Neural cell (in vitro differentiated cells): Measurements from ENCODE around the gene TMEM87A. TPM values are rescaled to one million over a fixed set of nuclear protein-coding genes. Genes with fewer than 3 reads are reported as not detected.

ENCODE experiments used
- H2AFZ ChIP-seq: fragments of 200-600, 300-800 bp; sonication (generic), shearing (Covaris generic); 2 replicates; pipeline ENCODE4 v1.6.0; 2014; ENCODE audit warnings: low read depth, mild to moderate bottlenecking, antibody characterized with exemption, low read length, moderate library complexity
- H3F3A ChIP-seq: fragments of 200-600 bp; shearing (Covaris generic); 2 replicates; pipeline ENCODE4 v1.6.1; 2016; ENCODE audit warnings: mild to moderate bottlenecking, moderate library complexity, mixed read lengths, antibody characterized with exemption, low read length; ENCODE audit not compliant: insufficient read depth, poor library complexity, severe bottlenecking
- H3K27ac ChIP-seq: fragments of 200-600, 300-800 bp; sonication (generic), shearing (Covaris generic); 2 replicates; pipeline ENCODE4 v1.5.1; 2014; ENCODE audit warnings: mild to moderate bottlenecking, low read length, moderate library complexity
- H3K27me3 ChIP-seq: fragments of 300-800, 200-600 bp; sonication (generic), shearing (Covaris generic); 2 replicates; pipeline ENCODE4 v1.6.0; 2014; ENCODE audit warnings: mild to moderate bottlenecking, low read depth, low read length, moderate library complexity; ENCODE audit not compliant: insufficient read depth
- H3K36me3 ChIP-seq: fragments of 300-800, 200-600 bp; sonication (generic), shearing (Covaris generic); 2 replicates; pipeline ENCODE4 v1.5.1; 2014; ENCODE audit warnings: mild to moderate bottlenecking, antibody characterized with exemption, low read length, moderate library complexity; ENCODE audit not compliant: insufficient read depth
- H3K4me2 ChIP-seq: fragments of 300-800, 200-600 bp; sonication (generic), shearing (Covaris generic); 2 replicates; pipeline ENCODE4 v1.6.0; 2014; ENCODE audit warnings: mild to moderate bottlenecking, low read length
- H3K4me3 ChIP-seq: fragments of 300-800, 200-600 bp; sonication (generic), shearing (Covaris generic); 2 replicates; pipeline ENCODE4 v1.5.1; 2014; ENCODE audit warnings: mild to moderate bottlenecking, low read length, moderate library complexity
- H3K79me2 ChIP-seq: fragments of 200-600 bp; shearing (Covaris generic); replicated peaks from 2 replicates; pipeline ENCODE4 v1.6.0; 2014; ENCODE audit warnings: mild to moderate bottlenecking, low read length, moderate library complexity; ENCODE audit not compliant: insufficient read depth
- H3K9ac ChIP-seq: fragments of 300-800, 200-600 bp; sonication (generic), shearing (Covaris generic); 2 replicates; pipeline ENCODE4 v1.6.1; 2016; ENCODE audit warnings: mild to moderate bottlenecking, low read length, mixed read lengths
- H3K9me2 ChIP-seq: fragments of 200-600 bp; shearing (Covaris generic); 2 replicates; pipeline ENCODE4 v1.6.1; 2016; ENCODE audit warnings: mild to moderate bottlenecking, low read length, mixed read lengths; ENCODE audit not compliant: insufficient read depth
- H3K9me3 ChIP-seq: fragments of 200-600, 300-800 bp; sonication (generic), shearing (Covaris generic); 2 replicates; pipeline ENCODE4 v1.6.1; 2016; ENCODE audit warnings: mild to moderate bottlenecking, mixed run types, low read length, moderate library complexity, mixed read lengths
- H4K20me1 ChIP-seq: fragments of 200-600 bp; shearing (Covaris generic); 2 replicates; pipeline ENCODE4 v1.6.1; 2016; ENCODE audit warnings: mild to moderate bottlenecking, mixed run types; ENCODE audit not compliant: insufficient read depth
- EP300 ChIP-seq: fragments of 450-650 bp; conservative IDR thresholded peaks from 2 replicates; pipeline ENCODE4 v1.6.1; 2014; ENCODE audit warnings: antibody characterized with exemption, mild to moderate bottlenecking, moderate library complexity; ENCODE audit not compliant: poor library complexity, severe bottlenecking
- EZH2 ChIP-seq: fragments of 200-600, 300-800 bp; shearing (Covaris generic), sonication (generic); IDR thresholded peaks from 2 replicates; pipeline ENCODE4 v1.6.1; 2014; ENCODE audit warnings: antibody characterized with exemption, low read length, borderline replicate concordance, mild to moderate bottlenecking; ENCODE audit not compliant: insufficient read depth, poor library complexity, severe bottlenecking
- MXI1 ChIP-seq: fragments of 450-650 bp; conservative IDR thresholded peaks from 2 replicates; pipeline ENCODE4 v1.6.1; 2014; ENCODE audit warnings: antibody characterized with exemption, mild to moderate bottlenecking; ENCODE audit not compliant: poor library complexity, severe bottlenecking
- POLR2AphosphoS5 ChIP-seq: IDR thresholded peaks from 2 replicates; pipeline ENCODE4 v1.6.1; 2012
- RAD21 ChIP-seq: fragments of 450-650 bp; conservative IDR thresholded peaks from 2 replicates; pipeline ENCODE4 v1.6.1; 2014; ENCODE audit warnings: antibody characterized with exemption, mild to moderate bottlenecking, moderate library complexity
- SMC3 ChIP-seq: fragments of 450-650 bp; conservative IDR thresholded peaks from 2 replicates; pipeline ENCODE4 v1.6.1; 2014; ENCODE audit warnings: antibody characterized with exemption, mild to moderate bottlenecking, moderate library complexity; ENCODE audit not compliant: poor library complexity
- TAF1 ChIP-seq: IDR thresholded peaks from 2 replicates; pipeline ENCODE4 v1.6.1; 2012; ENCODE audit warnings: low read depth
- polyA plus RNA-seq: library from polyadenylated mRNA; depleted of rRNA; stranded (reverse); fragments of >200 nt; gene quantifications from 2 replicates; pipeline ENCODE4 v1.2.3, GENCODE V29; 2014
- TF ChIP-seq, protein P1 (sequence below): IDR thresholded peaks from 2 replicates; pipeline ENCODE4 v1.6.1; 2012; ENCODE audit warnings: borderline replicate concordance
- TF ChIP-seq, protein P2 (sequence below): fragments of 450-650 bp; IDR thresholded peaks from 2 replicates; pipeline ENCODE4 v1.5.1; 2014; ENCODE audit warnings: antibody characterized with exemption, mild to moderate bottlenecking, moderate library complexity; ENCODE audit not compliant: poor library complexity, severe bottlenecking

TMEM87A gene
- polyA plus RNA-seq, 1 donor from 2014 or later = 50.4 TPM

DNA sequence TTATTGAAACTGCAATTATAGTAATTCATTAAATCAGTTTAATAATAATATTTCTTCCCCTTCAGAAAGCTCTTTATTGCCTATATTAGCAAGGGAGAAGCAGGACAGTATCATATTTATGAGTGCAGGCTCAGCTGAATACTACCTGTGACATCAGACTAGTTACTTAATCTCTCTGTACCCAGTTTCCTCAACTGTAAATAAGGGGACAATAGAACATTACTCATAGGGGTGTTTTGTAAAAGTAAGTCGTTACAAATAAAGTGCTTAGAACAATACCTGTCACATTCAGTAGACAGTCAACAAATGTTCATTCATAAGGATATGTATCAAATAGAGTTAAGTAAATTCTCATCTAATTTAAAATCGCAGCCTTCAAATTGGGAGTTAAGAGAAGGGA is 53.0 kb downstream of the TMEM87A start:
- Histone ChIP-seq H3K9ac (no peak overlapping the region), H3K4me2 (no peak overlapping the region), H3K36me3 (peaks cover 23% of the 10 kb centered on the region), H3K9me3 (no peaks in the 10 kb centered on the region), H3K79me2 (no peaks in the 10 kb centered on the region), H3K27me3 (no peaks in the 10 kb centered on the region), H2AFZ (no peak overlapping the region), H4K20me1 (no peaks in the 10 kb centered on the region), H3K27ac (no peak overlapping the region), H3K4me3 (no peak overlapping the region), H3K9me2 (no peaks in the 10 kb centered on the region), H3F3A (no peaks in the 10 kb centered on the region)
- no peak for TF ChIP-seq SMC3
- TF ChIP-seq TAF1 = no peak
- no peak for TF ChIP-seq EZH2
- no peak for TF ChIP-seq MXI1
- TF ChIP-seq, protein P1, sequence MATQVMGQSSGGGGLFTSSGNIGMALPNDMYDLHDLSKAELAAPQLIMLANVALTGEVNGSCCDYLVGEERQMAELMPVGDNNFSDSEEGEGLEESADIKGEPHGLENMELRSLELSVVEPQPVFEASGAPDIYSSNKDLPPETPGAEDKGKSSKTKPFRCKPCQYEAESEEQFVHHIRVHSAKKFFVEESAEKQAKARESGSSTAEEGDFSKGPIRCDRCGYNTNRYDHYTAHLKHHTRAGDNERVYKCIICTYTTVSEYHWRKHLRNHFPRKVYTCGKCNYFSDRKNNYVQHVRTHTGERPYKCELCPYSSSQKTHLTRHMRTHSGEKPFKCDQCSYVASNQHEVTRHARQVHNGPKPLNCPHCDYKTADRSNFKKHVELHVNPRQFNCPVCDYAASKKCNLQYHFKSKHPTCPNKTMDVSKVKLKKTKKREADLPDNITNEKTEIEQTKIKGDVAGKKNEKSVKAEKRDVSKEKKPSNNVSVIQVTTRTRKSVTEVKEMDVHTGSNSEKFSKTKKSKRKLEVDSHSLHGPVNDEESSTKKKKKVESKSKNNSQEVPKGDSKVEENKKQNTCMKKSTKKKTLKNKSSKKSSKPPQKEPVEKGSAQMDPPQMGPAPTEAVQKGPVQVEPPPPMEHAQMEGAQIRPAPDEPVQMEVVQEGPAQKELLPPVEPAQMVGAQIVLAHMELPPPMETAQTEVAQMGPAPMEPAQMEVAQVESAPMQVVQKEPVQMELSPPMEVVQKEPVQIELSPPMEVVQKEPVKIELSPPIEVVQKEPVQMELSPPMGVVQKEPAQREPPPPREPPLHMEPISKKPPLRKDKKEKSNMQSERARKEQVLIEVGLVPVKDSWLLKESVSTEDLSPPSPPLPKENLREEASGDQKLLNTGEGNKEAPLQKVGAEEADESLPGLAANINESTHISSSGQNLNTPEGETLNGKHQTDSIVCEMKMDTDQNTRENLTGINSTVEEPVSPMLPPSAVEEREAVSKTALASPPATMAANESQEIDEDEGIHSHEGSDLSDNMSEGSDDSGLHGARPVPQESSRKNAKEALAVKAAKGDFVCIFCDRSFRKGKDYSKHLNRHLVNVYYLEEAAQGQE = no peak
- TF ChIP-seq, protein P2, sequence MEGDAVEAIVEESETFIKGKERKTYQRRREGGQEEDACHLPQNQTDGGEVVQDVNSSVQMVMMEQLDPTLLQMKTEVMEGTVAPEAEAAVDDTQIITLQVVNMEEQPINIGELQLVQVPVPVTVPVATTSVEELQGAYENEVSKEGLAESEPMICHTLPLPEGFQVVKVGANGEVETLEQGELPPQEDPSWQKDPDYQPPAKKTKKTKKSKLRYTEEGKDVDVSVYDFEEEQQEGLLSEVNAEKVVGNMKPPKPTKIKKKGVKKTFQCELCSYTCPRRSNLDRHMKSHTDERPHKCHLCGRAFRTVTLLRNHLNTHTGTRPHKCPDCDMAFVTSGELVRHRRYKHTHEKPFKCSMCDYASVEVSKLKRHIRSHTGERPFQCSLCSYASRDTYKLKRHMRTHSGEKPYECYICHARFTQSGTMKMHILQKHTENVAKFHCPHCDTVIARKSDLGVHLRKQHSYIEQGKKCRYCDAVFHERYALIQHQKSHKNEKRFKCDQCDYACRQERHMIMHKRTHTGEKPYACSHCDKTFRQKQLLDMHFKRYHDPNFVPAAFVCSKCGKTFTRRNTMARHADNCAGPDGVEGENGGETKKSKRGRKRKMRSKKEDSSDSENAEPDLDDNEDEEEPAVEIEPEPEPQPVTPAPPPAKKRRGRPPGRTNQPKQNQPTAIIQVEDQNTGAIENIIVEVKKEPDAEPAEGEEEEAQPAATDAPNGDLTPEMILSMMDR = no peak
- no peak for TF ChIP-seq EP300
- TF ChIP-seq POLR2AphosphoS5 = no peak
- no peak for TF ChIP-seq RAD21

DNA sequence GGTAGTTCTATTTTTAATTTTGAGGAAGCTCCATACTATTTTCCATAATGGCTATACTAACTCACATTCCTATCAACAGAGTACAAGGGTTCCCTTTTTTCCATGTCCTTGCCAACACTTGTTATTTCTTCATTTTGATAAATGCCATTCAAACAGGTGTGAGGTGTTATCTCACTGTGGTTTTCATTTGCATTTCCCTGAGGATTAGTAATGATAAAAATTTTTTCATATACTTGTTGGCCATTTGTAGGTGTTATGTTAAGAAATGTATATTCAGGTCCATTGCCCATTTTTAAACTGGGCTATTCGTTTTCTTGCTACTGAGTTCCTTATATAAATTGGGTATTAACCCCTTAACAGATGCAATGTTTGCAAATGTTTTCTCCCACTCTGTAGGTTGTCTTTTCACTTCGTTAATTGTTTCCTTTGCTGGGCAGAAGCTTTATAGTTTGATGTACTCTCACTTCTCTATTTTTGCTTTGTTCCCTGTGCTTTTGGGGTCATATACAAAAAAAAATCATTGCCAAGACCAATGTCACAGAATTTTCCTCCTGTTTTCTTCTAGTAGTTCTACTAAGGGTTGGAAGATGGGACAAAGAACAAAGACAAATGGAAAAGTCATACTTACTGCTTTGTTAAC is 54.2 kb downstream of the TMEM87A start:
- Histone ChIP-seq H3K27me3 (no peaks in the 10 kb centered on the region), H2AFZ (no peak overlapping the region), H4K20me1 (no peaks in the 10 kb centered on the region), H3K4me3 (no peak overlapping the region), H3K9me2 (no peaks in the 10 kb centered on the region), H3K4me2 (no peak overlapping the region), H3K79me2 (no peaks in the 10 kb centered on the region), H3K9me3 (no peaks in the 10 kb centered on the region), H3K36me3 (peaks cover 15% of the 10 kb centered on the region), H3F3A (no peaks in the 10 kb centered on the region), H3K9ac (no peak overlapping the region), H3K27ac (no peak overlapping the region)
- no peak for TF ChIP-seq EP300
- no peak for TF ChIP-seq TAF1
